HG03575 (cell line): Measurements from ENCODE around the gene OPA1.
"Not testable (repeated sequence)": the region's sequence is repeated elsewhere in the genome, so short reads cannot be mapped to it uniquely, and the experiment has no call there.

ENCODE experiments used
- ATAC-seq: cut with Tn5 transposase; IDR thresholded peaks from one replicate; pipeline ENCODE4 v1.9.1; 2021; ENCODE audit not compliant: unreplicated experiment, insufficient number of reproducible peaks, low FRiP score; ENCODE audit errors: extremely low read depth

OPA1 gene

DNA sequence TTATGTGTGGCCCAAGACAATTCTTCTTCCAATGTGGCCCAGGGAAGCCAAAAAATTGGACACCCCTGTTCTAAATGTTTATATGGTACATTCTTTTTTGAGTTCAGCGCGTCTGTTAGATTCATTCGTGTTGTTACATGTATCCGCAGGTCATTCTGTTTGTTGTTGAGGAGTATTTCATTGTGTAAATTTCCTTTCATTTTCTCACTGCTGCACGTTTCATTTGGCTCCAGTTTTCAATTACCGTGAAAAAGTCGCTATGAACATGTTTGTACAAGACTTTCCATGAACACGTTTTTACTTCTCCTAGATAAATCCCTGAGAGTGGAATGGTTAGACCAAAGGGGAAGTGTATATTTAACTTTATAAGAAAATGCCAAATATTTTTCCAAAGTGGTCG, 7.5 kb upstream of the OPA1 start:
- ATAC-seq: no peak

- no peak for ATAC-seq
These were observed 6.5 kb upstream of the OPA1 start for GRCh38 chr3:193586526-193586925.

- ATAC-seq: no peak
These were observed 3.9 kb upstream of the OPA1 start for GRCh38 chr3:193589129-193589528.

GRCh38 chr3:193589616-193590015, 3.4 kb upstream of the OPA1 start:
- ATAC-seq: no peak

DNA sequence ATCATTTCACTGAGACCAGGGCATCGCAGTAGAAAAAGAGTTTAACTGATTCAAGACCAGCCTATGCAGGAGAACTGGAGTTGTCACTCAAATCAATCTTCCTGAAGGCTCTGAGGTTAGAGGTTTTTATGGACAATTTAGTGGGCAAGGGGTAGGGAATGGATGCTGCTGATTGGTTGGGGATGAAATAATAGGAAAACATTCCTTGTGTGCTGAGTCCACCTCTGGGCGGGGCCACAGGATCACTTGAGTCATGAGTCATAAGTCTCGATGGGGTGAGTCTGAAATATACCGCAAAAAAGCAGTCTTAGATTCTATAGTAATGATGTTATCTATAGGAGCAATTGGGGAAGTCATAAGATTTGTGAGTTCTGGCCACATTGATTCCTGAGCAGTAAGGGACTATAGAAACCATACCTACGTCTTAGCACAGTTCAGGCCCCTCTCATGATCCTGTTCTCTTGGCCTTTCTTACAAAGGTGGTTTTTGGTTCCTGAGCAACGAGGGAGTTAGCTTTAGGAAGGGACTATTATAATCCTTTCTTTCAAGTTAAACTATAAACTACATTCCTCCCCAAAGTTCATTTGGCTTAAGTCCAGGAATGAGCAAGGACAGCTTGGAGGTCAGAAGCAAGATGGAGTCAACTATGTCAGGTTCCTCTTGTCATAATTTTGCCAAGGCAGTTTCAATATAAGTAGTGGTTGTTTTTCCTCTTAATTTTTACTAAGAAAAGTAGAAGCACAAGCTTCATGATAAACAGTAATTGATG, 2.7 kb upstream of the OPA1 start:
- ATAC-seq: no peak

DNA sequence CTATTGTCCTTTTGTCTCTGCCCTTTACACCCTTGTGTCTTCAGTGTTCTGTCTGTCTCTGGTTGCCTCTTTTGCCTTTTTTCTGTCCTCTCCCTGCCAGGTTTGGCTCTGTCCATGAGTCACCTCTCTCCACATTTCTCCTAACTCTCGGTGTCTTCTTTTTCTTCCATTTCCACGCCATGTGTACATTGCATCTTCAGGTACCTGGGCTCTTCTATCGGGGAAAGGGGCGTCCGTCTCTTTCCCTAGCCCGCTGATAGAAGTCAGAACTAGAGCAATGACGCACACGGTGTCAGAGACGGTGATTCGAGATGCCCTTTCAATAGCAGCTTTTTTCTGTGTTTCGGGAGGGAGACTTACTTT, 641 bp downstream of the OPA1 start:
- peak; percentile 7 for ATAC-seq

- ATAC-seq: no peak
These were observed 2.1 kb downstream of the OPA1 start for GRCh38 chr3:193594946-193595689.

DNA sequence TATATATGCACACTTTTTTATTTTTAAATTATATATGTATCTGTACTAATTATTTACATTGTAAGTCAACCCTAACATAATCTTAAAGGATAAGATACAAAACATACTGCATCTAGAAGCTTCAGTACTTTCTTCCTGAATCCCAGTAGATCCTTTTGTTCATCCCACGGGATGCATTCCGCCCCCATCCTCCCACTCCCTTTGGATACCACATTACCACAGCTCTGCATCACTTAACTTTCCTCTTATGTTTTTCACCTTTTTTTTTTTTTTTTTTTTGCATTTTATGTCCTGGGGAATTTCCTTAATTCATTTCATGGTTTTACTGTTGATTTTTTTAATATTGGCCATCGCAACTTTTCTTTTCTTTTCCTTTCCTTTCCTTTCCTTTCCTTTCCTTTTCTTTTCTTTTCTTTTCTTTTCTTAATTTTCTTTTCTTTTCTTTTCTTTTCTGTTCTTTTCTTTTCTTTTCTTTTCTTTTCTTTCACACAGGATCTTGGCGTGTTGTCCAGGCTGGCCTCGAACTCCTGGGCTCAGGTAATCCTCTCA, 3.0 kb downstream of the OPA1 start:
- no peak for ATAC-seq

DNA sequence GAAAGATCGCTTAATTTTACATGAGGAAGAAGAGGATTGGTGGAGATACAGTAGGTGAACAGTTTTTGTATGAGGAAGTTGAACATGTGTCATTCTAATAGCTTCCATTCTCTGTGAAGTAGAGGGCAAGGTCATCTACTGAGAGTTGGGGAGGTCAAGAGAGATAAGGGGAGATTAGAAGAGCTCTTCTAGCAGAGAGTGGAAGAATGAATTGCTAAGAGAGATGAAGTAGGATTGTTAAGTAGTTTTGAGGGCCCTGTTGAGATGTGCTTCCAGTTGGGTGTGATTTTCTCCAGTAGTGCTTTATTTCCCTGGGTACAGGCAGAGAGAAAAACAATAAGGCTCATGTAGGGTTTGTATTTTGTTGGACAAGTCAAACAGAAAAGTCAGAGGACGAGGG, 5.2 kb downstream of the OPA1 start:
- no peak for ATAC-seq

DNA sequence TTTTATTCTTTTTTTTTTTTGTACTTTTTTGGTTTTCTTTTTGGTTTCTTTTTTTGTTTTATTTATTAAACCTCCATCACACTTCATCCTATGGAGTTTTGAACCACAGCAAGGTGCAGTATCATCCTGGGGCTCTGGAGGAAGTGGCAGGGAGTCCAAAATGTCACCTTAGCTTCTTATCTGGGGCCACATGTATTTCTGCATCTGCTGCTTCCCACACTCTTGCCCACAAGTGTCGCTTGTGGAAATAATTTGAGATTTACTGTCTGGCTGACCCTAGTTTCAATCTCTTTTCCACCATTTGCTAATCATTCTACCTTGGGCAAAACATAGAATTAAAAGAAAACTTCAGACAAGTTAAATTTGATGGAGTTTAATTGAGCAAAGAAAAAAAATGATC, 6.4 kb downstream of the OPA1 start:
- no peak for ATAC-seq

DNA sequence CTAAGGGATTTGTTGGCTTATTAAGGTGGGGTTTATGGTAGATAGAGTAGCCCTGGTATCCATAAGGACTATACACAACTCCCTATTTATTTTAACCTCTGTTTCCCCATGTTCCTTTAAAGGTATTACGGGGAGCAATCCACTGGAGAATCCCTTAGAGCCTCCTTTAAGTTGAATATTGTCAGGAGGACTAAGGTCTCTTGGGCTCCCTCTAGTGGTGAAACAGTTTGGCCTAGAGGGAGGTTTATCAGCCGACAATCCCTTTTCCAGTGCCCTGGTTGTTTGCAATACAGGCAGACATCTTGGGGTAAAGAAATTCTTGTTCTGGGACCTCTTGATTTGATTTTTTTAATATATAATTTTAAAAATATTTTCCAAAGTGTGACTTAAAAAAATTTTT, 12.9 kb downstream of the OPA1 start:
- ATAC-seq: no peak

- not testable (repeated sequence) for ATAC-seq
These were observed 13.9 kb downstream of the OPA1 start for GRCh38 chr3:193606892-193607291.

DNA sequence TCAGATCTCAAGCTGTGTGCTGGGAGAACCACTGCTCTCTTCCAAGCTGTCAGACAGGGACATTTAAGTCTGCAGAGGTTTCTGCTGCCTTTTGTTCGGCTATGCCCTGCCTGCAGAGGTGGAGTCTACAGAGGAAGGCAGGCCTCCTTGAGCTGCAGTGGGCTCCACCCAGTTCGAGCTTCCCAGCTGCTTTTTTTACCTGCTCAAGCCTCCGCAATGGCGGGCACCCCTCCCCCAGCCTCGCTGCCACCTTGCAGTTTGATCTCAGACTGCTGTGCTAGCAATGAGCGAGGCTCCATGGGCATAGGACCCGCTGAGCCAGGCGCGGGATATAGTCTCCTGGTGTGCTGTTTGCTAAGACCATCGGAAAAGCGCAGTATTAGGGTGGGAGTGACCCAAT, 17.5 kb downstream of the OPA1 start:
- not testable (repeated sequence) for ATAC-seq

- no peak for ATAC-seq
These were observed 21.4 kb downstream of the OPA1 start for GRCh38 chr3:193614430-193614829.

GRCh38 chr3:193617628-193618027, 24.6 kb downstream of the OPA1 start:
- no peak for ATAC-seq

- peak; percentile 17 for ATAC-seq
These were observed 27.0 kb downstream of the OPA1 start for GRCh38 chr3:193620057-193620456.

DNA sequence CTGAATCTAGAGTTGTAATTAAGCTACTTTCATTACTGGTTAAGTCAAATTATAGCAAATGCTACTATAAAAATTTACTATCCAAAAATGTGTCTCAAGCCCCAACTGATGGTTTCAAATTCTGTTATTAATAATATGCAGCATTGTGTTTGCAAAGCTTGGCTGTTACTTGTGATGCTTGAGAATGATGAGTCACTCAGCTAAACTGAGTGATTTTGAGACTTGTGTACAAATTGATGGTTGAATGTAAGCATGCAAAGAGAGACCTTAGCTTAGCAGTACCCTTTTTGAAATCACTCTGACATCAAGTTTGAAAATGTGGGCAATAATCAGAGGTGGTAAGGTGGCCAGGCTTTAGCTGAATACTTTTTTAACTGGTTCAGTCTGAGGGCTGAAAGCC, 27.6 kb downstream of the OPA1 start:
- peak; percentile 88 for ATAC-seq

- ATAC-seq: no peak
These were observed 28.1 kb downstream of the OPA1 start for GRCh38 chr3:193621127-193621526.

- no peak for ATAC-seq
These were observed 37.0 kb downstream of the OPA1 start for GRCh38 chr3:193630005-193630404.

DNA sequence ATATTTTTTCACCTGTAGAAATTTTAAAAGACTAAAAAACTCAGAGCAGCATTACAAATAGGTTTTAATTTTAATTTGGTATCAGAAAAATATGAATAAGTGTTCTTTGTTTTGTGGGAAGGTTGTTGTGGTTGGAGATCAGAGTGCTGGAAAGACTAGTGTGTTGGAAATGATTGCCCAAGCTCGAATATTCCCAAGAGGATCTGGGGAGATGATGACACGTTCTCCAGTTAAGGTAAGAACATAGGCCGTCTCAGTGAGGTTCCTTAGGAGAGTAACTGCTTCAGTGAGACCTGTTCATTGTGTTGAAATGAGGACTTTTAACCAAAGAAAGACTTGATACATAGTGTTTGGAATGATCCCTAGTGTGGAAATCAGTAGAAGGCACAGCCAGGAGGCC, 44.8 kb downstream of the OPA1 start:
- ATAC-seq: no peak
